Measurements from ENCODE around the gene GPI. TPM values are rescaled to one million over a fixed set of nuclear protein-coding genes. Genes with fewer than 3 reads are reported as not detected.

The GPI gene
- total RNA-seq, 1 donor from 2014 or later: 453 TPM

- peak; percentile 52 for DNase-seq (ENCODE audit: low read depth)
- TF ChIP-seq CTCF (conservative IDR thresholded peaks at IDR 0.05; ENCODE audit: low read depth, low read length): no peak
- no peak overlapping the region for H3K4me3 ChIP-seq (ENCODE audit: low read depth, low read length)
These were observed 13.6 kb upstream of the GPI start for GRCh38 chr19:34351382-34351826.

- no peak overlapping the region for H3K4me3 ChIP-seq (ENCODE audit: low read depth, low read length)
- no peak for TF ChIP-seq CTCF (conservative IDR thresholded peaks at IDR 0.05; ENCODE audit: low read depth, low read length)
- DNase-seq (ENCODE audit: low read depth): no peak
These were observed 11.4 kb upstream of the GPI start for GRCh38 chr19:34353546-34353945.

- no peak for TF ChIP-seq CTCF (conservative IDR thresholded peaks at IDR 0.05; ENCODE audit: low read depth, low read length)
- H3K4me3 ChIP-seq (ENCODE audit: low read depth, low read length): no peak overlapping the region
- no peak for DNase-seq (ENCODE audit: low read depth)
These were observed 9.8 kb upstream of the GPI start for GRCh38 chr19:34355201-34355600.

GRCh38 chr19:34356875-34357274 is 8.1 kb upstream of the GPI start:
- H3K4me3 ChIP-seq (ENCODE audit: low read depth, low read length): no peak overlapping the region
- TF ChIP-seq CTCF (conservative IDR thresholded peaks at IDR 0.05; ENCODE audit: low read depth, low read length): no peak
- no peak for DNase-seq (ENCODE audit: low read depth)

- no peak overlapping the region for H3K4me3 ChIP-seq (ENCODE audit: low read depth, low read length)
- DNase-seq (ENCODE audit: low read depth): no peak
- TF ChIP-seq CTCF (conservative IDR thresholded peaks at IDR 0.05; ENCODE audit: low read depth, low read length): no peak
These were observed 7.6 kb upstream of the GPI start for GRCh38 chr19:34357431-34357830.

- peak; percentile 55 for DNase-seq (ENCODE audit: low read depth)
- TF ChIP-seq CTCF (conservative IDR thresholded peaks at IDR 0.05; ENCODE audit: low read depth, low read length): peak; percentile 51
- H3K4me3 ChIP-seq (ENCODE audit: low read depth, low read length): peak overlapping the region; percentile 47
These were observed 5.6 kb upstream of the GPI start for GRCh38 chr19:34359140-34359953.

- DNase-seq (ENCODE audit: low read depth): no peak
- H3K4me3 ChIP-seq (ENCODE audit: low read depth, low read length): peak overlapping the region; percentile 47
- TF ChIP-seq CTCF (conservative IDR thresholded peaks at IDR 0.05; ENCODE audit: low read depth, low read length): no peak
These were observed 5.1 kb upstream of the GPI start for GRCh38 chr19:34359954-34360315.
